ENCODE data around the gene MAP4K3.
A peak's percentile ranks its signal among the peaks of the same experiment; 100 is the strongest.

The MAP4K3 gene

DNA sequence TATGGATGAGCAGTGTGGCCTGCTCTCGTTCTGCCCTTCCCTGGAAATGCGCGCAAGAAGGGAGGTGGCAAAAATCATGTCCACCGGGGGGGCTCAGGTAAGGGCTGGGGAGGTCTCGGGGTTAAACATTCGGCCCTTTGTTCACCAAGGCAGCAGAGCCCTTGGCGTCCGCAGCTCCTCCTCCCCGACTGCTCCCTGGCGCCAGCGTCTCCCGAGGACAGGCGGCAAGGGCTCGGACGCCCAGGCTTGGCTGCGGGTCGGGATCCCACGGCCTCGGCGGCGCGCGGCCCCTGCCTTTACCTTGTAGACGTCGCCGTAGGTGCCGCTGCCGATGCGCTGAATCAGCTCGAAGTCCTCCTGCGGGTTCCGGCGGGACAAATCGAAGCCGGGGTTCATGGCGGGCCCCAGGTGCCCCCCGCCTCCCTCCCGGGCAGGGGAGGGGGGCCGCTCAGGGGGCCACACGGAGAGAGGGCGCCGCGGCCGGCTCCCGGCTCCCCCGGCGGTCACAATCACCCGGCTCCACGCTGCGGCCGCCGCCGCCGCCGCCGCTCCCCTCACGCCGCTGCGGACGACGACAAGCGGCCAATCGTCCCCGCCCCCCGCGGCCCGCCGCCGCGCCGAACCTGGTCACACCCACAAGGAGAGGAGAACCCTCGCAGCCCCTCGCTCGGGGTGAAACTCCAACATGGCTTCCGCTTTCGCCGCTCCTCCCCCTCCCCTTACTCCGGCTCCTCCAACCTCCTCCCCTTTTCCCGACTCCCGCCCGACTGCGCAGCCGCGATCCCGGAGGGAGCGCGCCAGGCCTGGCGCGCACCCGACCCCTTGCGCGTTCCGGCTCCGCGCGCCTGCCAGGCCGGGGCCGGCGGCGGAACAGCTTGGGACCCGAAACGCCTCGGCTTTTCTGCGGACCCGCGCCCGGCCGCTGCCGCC lies at the start of gene MAP4K3:
TSS of gene MAP4K3 (minus strand) at position 694 of the 930 bp plus-strand sequence. CDS start at position 396, 298 bp downstream.
- peak; percentile 92 for DNase-seq (ENCODE audit: low spot score)

DNA sequence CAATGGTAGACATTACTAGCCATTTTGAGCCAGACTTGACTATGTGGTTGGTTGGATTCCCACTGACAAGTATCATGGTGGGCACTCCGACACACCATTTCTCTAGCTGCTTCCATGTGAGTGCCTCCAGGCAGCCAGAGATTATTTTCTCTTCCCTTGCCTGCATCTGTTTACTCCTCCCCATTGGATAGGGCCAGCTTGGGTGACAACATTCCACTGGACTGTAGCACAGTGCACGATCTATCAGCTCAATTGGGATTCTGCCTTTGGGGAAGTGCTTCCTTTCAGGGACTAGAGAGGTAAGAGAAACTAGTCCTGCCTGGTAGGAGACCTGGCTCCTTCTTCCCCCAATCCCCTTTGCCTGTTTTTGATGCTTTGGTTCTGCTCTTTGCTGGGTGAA lies 49.0 kb upstream of the MAP4K3 start:
- DNase-seq (ENCODE audit: low spot score), result no peak

GRCh38 chr2:39484620-39485495 lies 47.8 kb upstream of the MAP4K3 start:
- DNase-seq (ENCODE audit: low spot score), result no peak

GRCh38 chr2:39484206-39484605 lies 47.1 kb upstream of the MAP4K3 start:
- no peak for DNase-seq (ENCODE audit: low spot score)

DNA sequence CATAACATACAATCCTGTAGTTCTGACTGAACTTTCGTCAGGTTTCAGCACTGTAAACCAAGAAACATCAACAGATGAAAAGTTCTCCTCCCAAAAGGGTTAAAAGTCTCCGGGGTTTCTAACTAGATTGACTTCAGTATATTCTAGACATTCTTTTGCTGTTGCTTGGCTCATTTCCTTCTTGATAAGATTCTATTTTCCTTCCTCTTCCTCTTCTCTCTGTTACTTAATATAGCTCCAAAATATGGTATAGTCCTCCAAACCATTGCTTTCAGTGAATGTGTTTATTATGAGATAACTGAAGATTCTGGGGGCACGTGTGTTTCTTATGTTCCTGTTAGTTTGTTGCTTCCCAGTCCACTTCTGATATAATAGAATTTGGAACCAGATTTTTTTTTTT lies 46.4 kb upstream of the MAP4K3 start:
- no peak for DNase-seq (ENCODE audit: low spot score)

GRCh38 chr2:39481611-39482010 lies 44.5 kb upstream of the MAP4K3 start:
- DNase-seq (ENCODE audit: low spot score), result peak; percentile 89

- no peak for DNase-seq (ENCODE audit: low spot score)
Observed at GRCh38 chr2:39479696-39480095, 42.6 kb upstream of the MAP4K3 start.

GRCh38 chr2:39479053-39479670 lies 42.1 kb upstream of the MAP4K3 start:
- no peak for DNase-seq (ENCODE audit: low spot score)

- DNase-seq (ENCODE audit: low spot score), result no peak
Observed at GRCh38 chr2:39476524-39476923, 39.4 kb upstream of the MAP4K3 start.

GRCh38 chr2:39475006-39475405 lies 37.9 kb upstream of the MAP4K3 start:
- DNase-seq (ENCODE audit: low spot score), result no peak

- DNase-seq (ENCODE audit: low spot score), result no peak
Observed at GRCh38 chr2:39470580-39470979, 33.5 kb upstream of the MAP4K3 start.

GRCh38 chr2:39469807-39470206 lies 32.7 kb upstream of the MAP4K3 start:
- no peak for DNase-seq (ENCODE audit: low spot score)

- DNase-seq (ENCODE audit: low spot score), result no peak
Observed at GRCh38 chr2:39468579-39469451, 31.7 kb upstream of the MAP4K3 start.

- DNase-seq (ENCODE audit: low spot score), result no peak
Observed at GRCh38 chr2:39466311-39466710, 29.2 kb upstream of the MAP4K3 start.

DNA sequence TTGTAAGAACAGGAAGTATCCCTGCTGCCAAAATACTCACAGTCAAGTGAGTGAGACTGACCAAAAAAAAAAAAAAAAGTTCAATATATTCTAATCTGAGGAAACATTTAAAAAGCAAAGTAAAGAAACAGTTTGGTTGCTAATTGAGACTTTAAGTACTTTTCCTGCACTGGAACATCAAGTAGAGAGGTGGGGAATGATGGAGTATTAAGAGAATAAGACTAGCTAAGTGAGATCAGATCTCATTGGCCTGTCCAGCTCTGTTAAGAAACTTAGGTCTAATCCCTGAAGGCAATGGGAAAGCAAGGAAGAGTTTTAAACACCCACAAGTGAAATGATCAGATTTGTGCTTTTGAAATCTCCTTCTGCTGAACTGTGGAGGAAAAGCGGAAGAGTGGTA lies 27.8 kb upstream of the MAP4K3 start:
- DNase-seq (ENCODE audit: low spot score), result no peak

DNA sequence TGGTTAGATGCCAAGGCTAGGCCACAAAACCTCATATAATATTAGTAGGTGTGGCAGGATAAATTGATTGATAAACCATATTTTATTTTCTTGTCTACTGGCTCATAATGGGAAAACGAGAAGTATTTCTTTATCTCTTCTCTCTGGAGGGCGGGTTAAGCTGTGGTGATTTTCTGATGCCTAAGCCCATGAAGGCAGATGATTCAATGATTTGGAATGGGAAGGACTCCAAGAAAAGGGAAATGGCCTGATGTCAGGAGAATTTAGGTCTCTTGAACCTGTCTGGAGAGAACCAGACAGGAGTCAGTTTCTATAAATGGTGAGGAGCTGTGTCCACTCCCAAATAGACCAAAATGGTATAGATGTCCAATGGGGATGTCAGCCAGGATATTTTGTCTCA lies 18.7 kb upstream of the MAP4K3 start:
- no peak for DNase-seq (ENCODE audit: low spot score)

GRCh38 chr2:39452396-39452795 lies 15.3 kb upstream of the MAP4K3 start:
- no peak for DNase-seq (ENCODE audit: low spot score)

DNA sequence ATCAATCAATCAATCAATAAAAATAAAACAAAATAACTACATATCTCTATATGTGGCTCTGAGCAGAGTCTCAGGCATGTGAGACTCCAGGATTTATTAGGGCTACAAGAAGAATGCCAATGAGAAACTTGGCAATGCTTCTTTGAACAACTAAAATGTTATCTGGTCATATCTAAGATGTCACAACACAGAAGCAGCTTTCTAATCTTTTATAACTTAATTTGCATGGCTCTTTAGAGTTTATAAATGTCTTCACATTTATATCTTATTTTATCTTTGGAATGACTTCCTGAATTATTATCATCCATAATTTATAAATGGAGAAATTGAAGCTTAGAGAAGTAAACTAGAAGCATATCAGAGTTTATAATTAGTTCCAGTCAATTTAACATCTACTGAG lies 14.9 kb upstream of the MAP4K3 start:
- DNase-seq (ENCODE audit: low spot score), result no peak

GRCh38 chr2:39448169-39448502 lies 11.1 kb upstream of the MAP4K3 start:
- DNase-seq (ENCODE audit: low spot score), result no peak

GRCh38 chr2:39447266-39448168 lies 10.4 kb upstream of the MAP4K3 start:
- DNase-seq (ENCODE audit: low spot score), result no peak

DNA sequence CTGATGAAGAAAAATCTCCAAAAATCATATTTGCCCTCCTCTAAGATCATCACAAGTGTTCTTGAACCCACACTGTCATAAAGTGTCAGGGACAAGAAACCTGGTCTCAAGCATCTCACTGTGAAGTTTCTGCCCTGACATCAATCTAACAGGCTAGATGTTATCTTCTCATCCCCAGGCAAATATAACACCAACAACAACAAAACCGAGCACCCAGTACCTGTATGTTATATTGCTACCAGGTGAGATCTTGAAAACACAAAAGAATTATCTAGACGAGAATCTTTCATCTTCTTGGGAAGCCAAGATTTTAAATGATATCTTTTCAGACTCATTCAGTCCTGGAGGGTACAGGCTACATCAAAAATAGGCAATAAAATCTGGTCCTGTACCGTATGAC lies 8.8 kb upstream of the MAP4K3 start:
- no peak for DNase-seq (ENCODE audit: low spot score)

Data from kidney capillary endothelial cell (primary cell).